ENCODE data around the gene PRPSAP1. TPM values are rescaled to one million over a fixed set of nuclear protein-coding genes. Genes with fewer than 3 reads are reported as not detected.

Gene PRPSAP1
- total RNA-seq, 1 experiment from 2014 or later = 99.6 TPM

DNA sequence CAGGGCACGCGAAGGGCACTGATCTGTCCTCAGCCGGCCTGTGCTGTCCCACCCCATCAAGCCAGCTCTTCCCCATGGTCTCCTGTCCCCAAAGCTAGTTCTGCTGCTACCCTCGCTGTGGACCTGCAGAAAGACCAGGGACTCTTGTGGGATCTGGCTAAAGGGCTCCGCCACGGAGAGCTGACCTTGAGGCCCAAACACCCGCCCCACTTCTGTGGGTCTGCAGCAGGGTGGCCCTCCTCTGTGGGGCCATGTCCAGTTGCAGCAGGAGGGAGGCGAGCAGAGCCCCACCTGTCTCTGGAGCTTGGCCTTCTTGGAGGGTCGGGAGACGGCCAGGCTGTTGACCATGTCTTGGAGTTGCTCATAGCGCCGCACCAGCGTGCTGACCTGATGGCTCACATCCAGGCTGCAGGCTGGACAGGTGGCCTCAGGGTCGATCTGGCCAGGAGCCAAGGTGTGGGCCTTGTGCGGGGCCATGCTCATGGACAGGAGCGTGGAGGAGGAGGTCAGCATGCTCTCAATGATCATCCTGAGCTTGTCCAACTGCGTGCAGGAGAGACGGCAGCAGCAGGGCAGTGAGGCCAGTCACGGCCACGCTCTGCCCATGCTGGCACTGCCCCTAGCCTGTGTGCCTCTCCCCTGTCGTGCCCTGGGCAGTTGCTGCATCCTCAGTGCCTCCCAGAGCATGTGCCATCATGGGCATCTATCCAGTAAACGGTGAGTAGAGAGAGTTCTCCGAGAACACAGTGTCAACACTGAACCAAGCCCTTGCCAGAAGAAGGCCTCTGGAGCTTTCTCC, 71.9 kb downstream of the PRPSAP1 start:
- no peak for ATAC-seq
- no peaks in the 10 kb centered on the region for H3K36me3 ChIP-seq (ENCODE audit: control insufficient read depth, insufficient read depth, low read length)
- no peak for DNase-seq (ENCODE audit: low read depth, low spot score)
- POLR2A ChIA-PET = interaction anchor here (1.1 kb wide), 1 partner anchor 17 kb away, joined by 3 read pairs; the partner anchor contains the start of gene UBALD2
- no peaks in the 10 kb centered on the region for H3K27me3 ChIP-seq (ENCODE audit: control insufficient read depth, insufficient read depth, low read length)
- intact Hi-C loops (cut with micrococcal nuclease; ENCODE audit: unreplicated experiment) (no loop called here), in situ Hi-C loops (cut with HindIII; ENCODE audit: low pct_unique_long_range_greater_than_20kb, low sequenced_read_pairs) (no loop called here)
- BruUV-seq (replicated peaks) = no TSS peak
- no peak overlapping the region for H3K27ac ChIP-seq (ENCODE audit: low read length)
- TF ChIP-seq POLR2AphosphoS5 (IDR thresholded peaks at IDR 0.05; ENCODE audit: low read depth, low read length) (no peak), SIN3A (IDR thresholded peaks at IDR 0.05; ENCODE audit: borderline replicate concordance, insufficient read depth, low read depth, low read length) (no peak), TCF7L2 (IDR thresholded peaks at IDR 0.05; ENCODE audit: low read depth, low read length) (no peak)
- TF ChIP-seq, protein P1, sequence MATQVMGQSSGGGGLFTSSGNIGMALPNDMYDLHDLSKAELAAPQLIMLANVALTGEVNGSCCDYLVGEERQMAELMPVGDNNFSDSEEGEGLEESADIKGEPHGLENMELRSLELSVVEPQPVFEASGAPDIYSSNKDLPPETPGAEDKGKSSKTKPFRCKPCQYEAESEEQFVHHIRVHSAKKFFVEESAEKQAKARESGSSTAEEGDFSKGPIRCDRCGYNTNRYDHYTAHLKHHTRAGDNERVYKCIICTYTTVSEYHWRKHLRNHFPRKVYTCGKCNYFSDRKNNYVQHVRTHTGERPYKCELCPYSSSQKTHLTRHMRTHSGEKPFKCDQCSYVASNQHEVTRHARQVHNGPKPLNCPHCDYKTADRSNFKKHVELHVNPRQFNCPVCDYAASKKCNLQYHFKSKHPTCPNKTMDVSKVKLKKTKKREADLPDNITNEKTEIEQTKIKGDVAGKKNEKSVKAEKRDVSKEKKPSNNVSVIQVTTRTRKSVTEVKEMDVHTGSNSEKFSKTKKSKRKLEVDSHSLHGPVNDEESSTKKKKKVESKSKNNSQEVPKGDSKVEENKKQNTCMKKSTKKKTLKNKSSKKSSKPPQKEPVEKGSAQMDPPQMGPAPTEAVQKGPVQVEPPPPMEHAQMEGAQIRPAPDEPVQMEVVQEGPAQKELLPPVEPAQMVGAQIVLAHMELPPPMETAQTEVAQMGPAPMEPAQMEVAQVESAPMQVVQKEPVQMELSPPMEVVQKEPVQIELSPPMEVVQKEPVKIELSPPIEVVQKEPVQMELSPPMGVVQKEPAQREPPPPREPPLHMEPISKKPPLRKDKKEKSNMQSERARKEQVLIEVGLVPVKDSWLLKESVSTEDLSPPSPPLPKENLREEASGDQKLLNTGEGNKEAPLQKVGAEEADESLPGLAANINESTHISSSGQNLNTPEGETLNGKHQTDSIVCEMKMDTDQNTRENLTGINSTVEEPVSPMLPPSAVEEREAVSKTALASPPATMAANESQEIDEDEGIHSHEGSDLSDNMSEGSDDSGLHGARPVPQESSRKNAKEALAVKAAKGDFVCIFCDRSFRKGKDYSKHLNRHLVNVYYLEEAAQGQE (IDR thresholded peaks at IDR 0.05; ENCODE audit: insufficient read depth in 1 of 2, low read depth in 2 of 2, low read length in 1 of 2) = no peak
- TF ChIP-seq, protein P2, sequence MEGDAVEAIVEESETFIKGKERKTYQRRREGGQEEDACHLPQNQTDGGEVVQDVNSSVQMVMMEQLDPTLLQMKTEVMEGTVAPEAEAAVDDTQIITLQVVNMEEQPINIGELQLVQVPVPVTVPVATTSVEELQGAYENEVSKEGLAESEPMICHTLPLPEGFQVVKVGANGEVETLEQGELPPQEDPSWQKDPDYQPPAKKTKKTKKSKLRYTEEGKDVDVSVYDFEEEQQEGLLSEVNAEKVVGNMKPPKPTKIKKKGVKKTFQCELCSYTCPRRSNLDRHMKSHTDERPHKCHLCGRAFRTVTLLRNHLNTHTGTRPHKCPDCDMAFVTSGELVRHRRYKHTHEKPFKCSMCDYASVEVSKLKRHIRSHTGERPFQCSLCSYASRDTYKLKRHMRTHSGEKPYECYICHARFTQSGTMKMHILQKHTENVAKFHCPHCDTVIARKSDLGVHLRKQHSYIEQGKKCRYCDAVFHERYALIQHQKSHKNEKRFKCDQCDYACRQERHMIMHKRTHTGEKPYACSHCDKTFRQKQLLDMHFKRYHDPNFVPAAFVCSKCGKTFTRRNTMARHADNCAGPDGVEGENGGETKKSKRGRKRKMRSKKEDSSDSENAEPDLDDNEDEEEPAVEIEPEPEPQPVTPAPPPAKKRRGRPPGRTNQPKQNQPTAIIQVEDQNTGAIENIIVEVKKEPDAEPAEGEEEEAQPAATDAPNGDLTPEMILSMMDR (IDR thresholded peaks at IDR 0.05) = no peak
- no peak overlapping the region for H3K4me3 ChIP-seq (ENCODE audit: low read depth in 2 of 2, low read length in 2 of 2)
- CTCF ChIA-PET = no interaction called here
- H3K9me3 ChIP-seq (ENCODE audit: control insufficient read depth, insufficient read depth, low read depth, low read length) = no peaks in the 10 kb centered on the region
- peaks cover 2% of the 10 kb centered on the region; the same call in 1 of the 2 replicates for H3K4me1 ChIP-seq (ENCODE audit: control insufficient read depth, insufficient read depth, low read length)

DNA sequence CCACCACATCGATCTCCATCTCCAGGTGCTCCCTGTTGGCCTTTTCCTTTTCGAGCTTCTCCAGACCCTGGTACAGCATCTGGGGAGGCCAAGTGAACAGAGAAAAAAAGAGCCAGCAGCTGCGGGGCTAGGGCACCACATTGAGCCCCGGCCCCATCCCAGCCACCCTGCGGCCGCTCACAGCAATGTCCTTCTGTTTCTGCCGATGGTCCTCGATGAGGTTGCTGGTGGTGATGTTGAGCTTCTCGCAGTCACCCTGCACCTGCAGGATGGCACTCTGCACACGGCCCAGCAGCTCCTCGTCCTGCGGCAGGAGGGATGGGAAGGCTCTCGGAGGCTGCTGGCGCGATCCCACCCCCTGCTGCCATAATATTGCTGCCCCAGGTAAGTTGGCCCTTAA, 73.1 kb downstream of the PRPSAP1 start:
- Histone ChIP-seq H3K27ac (ENCODE audit: low read length) (no peak overlapping the region), H3K36me3 (ENCODE audit: control insufficient read depth, insufficient read depth, low read length) (no peaks in the 10 kb centered on the region), H3K4me1 (ENCODE audit: control insufficient read depth, insufficient read depth, low read length) (peaks cover 5% of the 10 kb centered on the region; the same call in 1 of the 2 replicates), H3K4me3 (ENCODE audit: low read depth in 2 of 2, low read length in 2 of 2) (no peak overlapping the region), H3K9me3 (ENCODE audit: control insufficient read depth, insufficient read depth, low read depth, low read length) (no peaks in the 10 kb centered on the region), H3K27me3 (ENCODE audit: control insufficient read depth, insufficient read depth, low read length) (no peaks in the 10 kb centered on the region)
- intact Hi-C loops (cut with micrococcal nuclease; ENCODE audit: unreplicated experiment) (no loop called here), in situ Hi-C loops (cut with HindIII; ENCODE audit: low pct_unique_long_range_greater_than_20kb, low sequenced_read_pairs) (no loop called here)
- ATAC-seq = no peak
- ChIA-PET CTCF (interaction anchor here (0.5 to 3.7 kb wide), 7 partner anchors 12 to 171 kb away, joined by 4 to 63 read pairs (median 7); no protein-coding TSS in a partner anchor), POLR2A (interaction anchor here (0.8 kb wide), 1 partner anchor 14 kb away, joined by 3 read pairs; no protein-coding TSS in a partner anchor)
- TF ChIP-seq POLR2AphosphoS5 (IDR thresholded peaks at IDR 0.05; ENCODE audit: low read depth, low read length) (no peak), SIN3A (IDR thresholded peaks at IDR 0.05; ENCODE audit: borderline replicate concordance, insufficient read depth, low read depth, low read length) (no peak), TCF7L2 (IDR thresholded peaks at IDR 0.05; ENCODE audit: low read depth, low read length) (no peak)
- TF ChIP-seq, protein P1 (IDR thresholded peaks at IDR 0.05; ENCODE audit: insufficient read depth in 1 of 2, low read depth in 2 of 2, low read length in 1 of 2) = no peak
- TF ChIP-seq, protein P2 (IDR thresholded peaks at IDR 0.05) = no peak
- DNase-seq (ENCODE audit: low read depth, low spot score) = no peak
- BruUV-seq (replicated peaks) = no TSS peak
